NOMO-1 (cell line): ENCODE results near the gene KIF1B.
"Not testable (repeated sequence)": the region's sequence is repeated elsewhere in the genome, so short reads cannot be mapped to it uniquely, and the experiment has no call there.

Experiments
- DNase-seq, 2 experiments: peaks; one replicate each; lab custom pipeline; 2025; ENCODE audit not compliant: unreplicated experiment in 2 of 2; lab: John Stamatoyannopoulos, UW

Gene KIF1B

GRCh38 chr1:10189659-10190058 is 20.7 kb upstream of the KIF1B start:
- peak in 1 of 2 experiments; percentile 60 for DNase-seq

- no peak for DNase-seq
These were observed 18.1 kb upstream of the KIF1B start for GRCh38 chr1:10192263-10192662.

- no peak for DNase-seq
These were observed 17.1 kb upstream of the KIF1B start for GRCh38 chr1:10193288-10193687.

- no peak for DNase-seq
These were observed 14.8 kb upstream of the KIF1B start for GRCh38 chr1:10195570-10195969.

GRCh38 chr1:10196976-10197375 is 13.4 kb upstream of the KIF1B start:
- DNase-seq, result no peak

GRCh38 chr1:10200620-10201019 is 9.8 kb upstream of the KIF1B start:
- DNase-seq, result no peak

GRCh38 chr1:10204003-10204642 is 6.2 kb upstream of the KIF1B start:
- no peak for DNase-seq

GRCh38 chr1:10205206-10205605 is 5.2 kb upstream of the KIF1B start:
- not testable (repeated sequence) for DNase-seq

- DNase-seq, result no peak
These were observed 2.6 kb upstream of the KIF1B start for GRCh38 chr1:10207810-10208209.

GRCh38 chr1:10208537-10208936 is 1.8 kb upstream of the KIF1B start:
- DNase-seq, result peak; percentile 87 to 95

GRCh38 chr1:10209590-10209904 is 823 bp upstream of the KIF1B start:
- no peak for DNase-seq

- no peak for DNase-seq
These were observed 753 bp downstream of the KIF1B start for GRCh38 chr1:10210841-10211804.

GRCh38 chr1:10211805-10212410 is 1.5 kb downstream of the KIF1B start:
- no peak for DNase-seq

GRCh38 chr1:10212476-10212875 is 2.1 kb downstream of the KIF1B start:
- no peak for DNase-seq

GRCh38 chr1:10213186-10213705 is 2.9 kb downstream of the KIF1B start:
- DNase-seq, result no peak

GRCh38 chr1:10216090-10216749 is 5.8 kb downstream of the KIF1B start:
- no peak for DNase-seq

- DNase-seq, result no peak
These were observed 7.5 kb downstream of the KIF1B start for GRCh38 chr1:10217748-10218441.

- DNase-seq, result no peak
These were observed 9.8 kb downstream of the KIF1B start for GRCh38 chr1:10220200-10220599.

- not testable (repeated sequence) for DNase-seq
These were observed 10.3 kb downstream of the KIF1B start for GRCh38 chr1:10220657-10221056.

GRCh38 chr1:10225573-10225972 is 15.2 kb downstream of the KIF1B start:
- DNase-seq, result no peak
